ENCODE results near the gene LURAP1L.

The LURAP1L gene

DNA sequence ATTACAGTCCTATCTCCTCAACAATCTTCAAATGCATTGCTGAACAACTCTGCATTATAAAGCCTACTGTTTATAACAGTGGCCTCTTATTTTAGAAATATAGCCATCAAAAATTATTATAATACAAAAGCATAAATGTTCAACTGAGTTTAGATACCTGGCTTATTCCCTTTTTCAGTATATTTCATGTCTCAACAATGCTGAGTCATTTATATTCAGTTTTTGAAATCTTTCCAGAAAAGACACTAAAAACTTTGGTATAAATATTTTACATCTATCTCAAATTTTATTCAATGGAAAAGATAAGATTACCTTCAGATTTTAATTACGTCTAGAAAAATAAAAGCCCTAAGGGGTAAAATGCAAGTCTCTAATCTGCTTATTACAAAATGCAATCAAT is 37.9 kb downstream of the LURAP1L start:
- no peak for DNase-seq (ENCODE audit: low read depth in 2 of 2, low spot score in 1 of 2)

DNA sequence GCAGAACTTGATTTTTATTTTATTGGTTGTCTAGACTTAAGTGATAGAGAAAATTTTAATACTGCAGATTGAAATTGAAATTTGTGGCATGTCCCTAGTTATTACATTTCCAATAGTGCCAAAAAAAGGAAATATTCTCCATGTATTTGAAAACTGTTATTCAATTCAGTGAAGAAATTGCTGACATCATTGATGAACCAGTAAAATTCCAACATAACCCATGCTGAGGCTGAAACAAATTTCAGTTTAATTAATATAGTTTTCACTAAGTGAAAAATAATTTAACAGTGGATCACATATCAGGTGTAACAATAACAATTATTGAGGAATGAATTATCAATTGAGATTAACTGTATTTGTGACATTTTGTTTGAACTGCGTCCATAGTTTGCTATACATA is 38.7 kb downstream of the LURAP1L start:
- no peak for DNase-seq (ENCODE audit: low read depth in 2 of 2, low spot score in 1 of 2)

DNA sequence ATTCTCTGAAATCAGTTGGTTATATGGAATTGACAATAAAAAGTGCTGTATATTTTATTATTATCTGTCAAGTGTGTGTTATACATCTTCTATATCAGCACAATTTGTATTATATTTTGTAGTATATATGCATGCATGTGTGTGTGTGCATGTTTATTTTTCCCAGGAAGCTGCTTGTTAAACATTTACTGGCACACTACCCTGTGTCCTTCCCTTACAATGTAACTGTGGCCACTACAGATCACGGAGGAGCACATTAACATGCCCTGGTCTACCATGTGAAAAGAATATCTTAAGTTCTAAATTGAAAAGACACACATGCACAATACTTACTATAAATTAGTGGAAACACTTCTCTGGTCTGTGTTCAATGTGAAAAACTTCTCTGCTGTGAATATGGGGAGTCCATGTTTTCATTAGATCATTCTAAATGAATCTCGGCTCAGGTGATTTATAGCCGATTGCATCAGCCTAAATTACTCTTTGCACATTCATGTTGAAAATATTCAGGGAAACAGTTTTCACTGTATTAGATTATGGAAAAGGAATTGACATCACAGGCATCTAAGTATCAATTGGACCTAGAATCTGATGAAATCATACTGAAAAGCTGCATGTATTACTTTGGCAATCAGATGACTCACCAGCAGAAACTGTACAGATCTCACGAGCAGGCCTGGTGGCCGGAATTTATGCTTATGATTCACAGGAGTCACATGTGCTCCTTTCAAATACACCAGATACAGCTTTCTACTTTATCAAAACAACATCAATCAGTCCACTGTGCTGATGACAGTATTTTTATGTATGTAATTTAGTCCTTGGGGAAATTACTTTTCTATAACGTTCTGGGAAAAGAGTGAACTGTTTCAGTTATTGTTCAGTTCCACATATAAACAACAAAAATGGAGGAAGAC is 39.4 kb downstream of the LURAP1L start:
- no peak for DNase-seq (ENCODE audit: low read depth in 2 of 2, low spot score in 1 of 2)

DNA sequence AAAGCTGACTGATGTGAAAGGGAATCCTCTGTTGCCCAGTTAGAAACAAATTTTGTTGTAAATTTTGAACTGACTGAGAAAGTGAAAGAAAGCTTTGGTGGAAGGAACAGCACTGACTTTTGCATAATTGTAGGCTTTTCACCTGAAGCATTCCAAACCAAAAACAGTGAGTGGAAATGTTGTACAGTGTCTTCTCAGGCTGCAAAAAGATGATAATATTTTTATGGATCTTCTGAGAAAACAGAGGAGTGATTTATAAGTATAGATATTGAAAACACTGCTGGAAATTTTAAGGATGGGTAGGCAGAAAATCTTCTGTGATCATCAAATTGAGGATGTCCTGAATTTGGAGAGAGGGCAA is 40.0 kb downstream of the LURAP1L start:
- DNase-seq (ENCODE audit: low read depth in 2 of 2, low spot score in 1 of 2) = no peak

DNA sequence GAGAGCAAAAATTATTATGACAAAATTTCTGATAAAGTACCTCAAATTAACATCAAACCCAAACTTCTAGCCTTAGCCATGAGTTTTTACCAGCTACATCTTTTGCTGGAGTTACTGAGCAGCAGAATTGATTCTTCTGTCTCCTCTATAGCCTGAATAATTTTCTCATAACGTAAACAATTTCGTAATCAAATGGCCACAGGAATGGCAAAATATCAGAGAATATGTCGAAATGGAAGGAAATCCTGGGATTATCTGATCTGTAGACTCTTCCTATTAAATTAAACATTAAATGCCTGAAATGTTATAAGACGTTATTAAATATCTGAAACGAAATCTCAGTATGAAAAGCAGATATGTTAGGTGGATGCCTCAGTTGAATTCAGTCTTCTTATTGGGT is 41.1 kb downstream of the LURAP1L start:
- no peak for DNase-seq (ENCODE audit: low read depth in 2 of 2, low spot score in 1 of 2)

DNA sequence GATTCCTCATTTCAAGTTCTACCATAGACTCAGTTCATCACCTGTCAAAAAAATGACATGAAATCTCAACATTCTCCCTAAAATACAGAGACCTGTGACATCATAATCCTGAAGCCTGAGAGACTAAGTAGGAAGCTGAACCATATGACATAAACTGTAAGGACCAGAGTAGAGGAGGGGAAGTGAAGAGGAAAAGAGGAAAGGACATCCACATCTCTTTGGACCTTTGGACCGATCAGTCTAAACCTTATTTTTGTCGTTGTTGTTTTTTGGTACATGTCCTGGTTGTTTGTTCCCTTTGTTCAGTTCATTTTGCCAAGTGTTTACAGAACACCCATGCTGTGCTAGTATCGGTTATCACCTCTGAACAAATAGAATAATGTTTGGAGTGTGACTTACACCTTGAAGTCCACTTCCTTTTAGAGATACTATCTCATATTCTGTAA is 41.9 kb downstream of the LURAP1L start:
- DNase-seq (ENCODE audit: low read depth in 2 of 2, low spot score in 1 of 2) = no peak

DNA sequence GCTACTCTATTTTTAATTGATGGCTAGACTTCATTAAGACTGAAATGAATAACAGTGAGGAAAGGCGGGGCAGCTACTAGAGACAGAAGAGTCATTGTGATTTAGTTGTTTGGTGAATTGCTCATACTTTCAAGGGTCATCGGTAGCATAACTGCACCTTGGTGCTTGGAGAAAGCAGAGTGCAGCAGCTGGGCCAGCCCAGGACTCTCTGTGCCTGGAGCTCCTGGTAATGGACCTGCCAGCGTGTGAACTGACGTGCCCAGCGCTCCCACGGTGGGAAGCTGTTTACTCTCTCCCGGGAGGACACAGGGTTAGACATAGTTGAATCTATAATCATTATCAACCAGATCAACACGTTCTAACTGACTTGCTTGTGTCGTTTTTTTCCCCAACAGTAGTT is 42.9 kb downstream of the LURAP1L start:
- DNase-seq (ENCODE audit: low read depth in 2 of 2, low spot score in 1 of 2) = no peak

DNA sequence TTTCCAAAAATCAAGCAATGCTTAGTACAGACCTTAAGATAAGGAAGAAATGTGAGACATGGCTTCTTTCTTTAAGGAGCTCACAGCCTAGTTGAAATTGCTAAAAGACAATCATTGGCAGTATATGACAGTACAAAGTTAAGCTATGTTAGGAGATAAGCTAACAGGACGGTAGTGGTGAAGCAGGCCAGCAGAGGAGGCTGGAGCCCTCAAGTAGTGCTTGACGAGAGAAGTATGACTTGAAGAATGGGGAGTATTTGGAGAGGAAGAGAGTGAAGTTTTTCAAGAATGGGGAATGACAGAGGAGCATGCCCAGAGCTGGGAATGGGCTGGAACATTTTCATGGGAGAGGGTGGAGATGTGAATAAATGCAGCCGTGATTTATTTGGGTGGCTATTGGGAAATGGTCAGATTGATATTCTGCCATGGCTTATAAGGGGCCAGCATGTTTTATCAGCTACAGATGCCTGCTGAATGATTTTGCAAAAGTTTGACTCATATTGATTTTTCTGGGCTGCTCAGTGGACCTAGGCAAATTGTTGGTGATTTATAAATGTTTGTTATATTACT is 43.7 kb downstream of the LURAP1L start:
- DNase-seq (ENCODE audit: low read depth in 2 of 2, low spot score in 1 of 2) = no peak

DNA sequence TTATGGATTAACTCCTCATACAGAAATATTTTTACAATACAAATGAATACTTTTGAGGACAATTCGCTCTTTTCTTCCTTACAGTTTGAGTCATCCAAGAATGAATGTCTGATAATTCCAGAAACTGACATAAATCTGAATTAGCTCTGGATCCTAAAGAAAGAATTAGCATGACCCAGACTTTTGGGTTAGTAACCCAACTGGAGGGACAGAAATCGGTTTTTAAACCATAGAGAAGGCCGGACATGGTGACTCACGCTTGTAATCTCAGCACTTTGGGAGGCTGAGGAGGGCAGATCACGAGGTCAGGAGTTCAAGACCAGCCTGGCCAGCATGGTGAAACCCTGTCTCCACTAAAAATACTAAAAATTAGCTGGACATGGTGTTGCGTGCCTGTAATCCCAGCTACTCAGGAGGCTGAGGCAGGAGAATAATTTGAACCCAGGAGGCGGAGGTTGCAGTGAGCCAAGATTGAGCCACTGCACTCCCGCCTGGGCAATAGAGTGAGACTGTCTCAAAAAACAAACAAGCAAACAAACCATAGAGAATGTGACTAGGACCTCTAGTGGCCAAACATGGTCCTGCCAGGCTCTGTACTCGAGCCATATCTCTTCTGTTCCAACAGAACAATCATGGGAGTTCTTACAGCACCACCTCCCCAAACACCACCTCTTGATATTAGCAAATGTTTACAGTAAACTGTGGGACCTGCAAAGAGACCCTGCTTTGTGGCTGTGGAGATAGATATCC is 44.8 kb downstream of the LURAP1L start:
- no peak for DNase-seq (ENCODE audit: low read depth in 2 of 2, low spot score in 1 of 2)

DNA sequence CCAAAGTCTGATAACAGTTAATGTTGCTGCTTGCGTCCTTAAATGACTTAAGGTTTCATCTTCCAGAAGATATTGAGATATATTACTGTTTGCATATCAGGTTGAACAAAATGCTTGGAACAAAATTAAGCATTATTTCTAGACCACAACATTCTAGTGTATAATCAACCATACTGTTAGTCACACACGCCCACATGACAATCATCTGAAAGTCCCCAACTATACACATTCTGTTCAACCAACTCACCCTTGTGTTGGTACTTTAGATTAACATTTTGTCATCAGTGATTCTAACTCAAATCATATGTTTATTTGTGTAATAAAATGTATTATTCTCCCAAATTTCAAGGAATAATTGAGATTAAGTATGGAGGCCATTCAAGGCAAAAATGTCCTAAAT is 47.3 kb downstream of the LURAP1L start:
- no peak for DNase-seq (ENCODE audit: low read depth in 2 of 2, low spot score in 1 of 2)

DNA sequence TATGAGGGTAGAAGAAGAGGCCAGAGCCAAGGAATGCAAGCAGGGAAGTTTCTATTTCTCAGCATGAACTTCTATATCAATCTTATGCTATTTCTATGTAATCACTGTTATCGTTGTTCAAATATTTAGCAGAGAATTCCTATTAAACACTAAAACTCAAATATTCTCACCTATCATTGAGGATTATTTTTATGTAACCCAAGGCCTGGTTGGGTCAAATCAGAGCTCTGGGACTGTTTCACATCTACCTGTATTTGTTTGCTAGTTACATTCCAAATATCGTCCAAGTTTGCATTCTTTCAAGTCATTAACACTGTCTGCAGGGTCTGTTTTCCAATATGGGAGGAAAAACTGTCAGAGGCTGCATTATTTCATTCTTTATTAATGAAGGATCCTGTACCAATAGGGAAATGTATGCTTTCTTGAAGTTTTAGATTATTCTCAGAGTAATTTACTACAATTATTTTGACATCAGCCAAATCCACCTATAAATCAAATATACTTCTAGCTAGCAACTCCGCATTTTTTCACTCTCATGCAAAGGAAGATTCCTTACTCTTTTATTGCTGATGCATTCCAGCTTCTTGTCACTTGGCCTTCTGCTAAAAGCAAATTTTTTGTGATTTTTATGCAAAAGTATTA is 52.2 kb downstream of the LURAP1L start:
- DNase-seq (ENCODE audit: low read depth in 2 of 2, low spot score in 1 of 2) = no peak

DNA sequence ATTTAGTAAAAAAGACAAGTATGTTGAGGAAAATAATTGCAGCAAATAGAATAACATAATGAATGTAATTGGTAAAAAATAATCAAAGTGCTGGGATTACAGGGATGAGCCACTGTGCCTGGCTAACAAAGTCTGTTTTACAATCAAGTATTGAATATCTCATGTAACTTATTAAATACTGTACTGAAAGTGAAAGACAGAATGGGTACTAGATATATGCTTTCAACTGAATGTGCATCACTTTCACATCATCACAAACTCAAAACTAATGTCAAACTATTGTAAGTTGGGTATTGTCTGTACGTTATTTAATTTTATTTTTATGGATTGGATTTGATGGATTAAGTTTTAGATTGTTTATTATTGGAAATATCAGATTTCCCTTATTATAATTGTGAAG is 58.9 kb downstream of the LURAP1L start:
- DNase-seq (ENCODE audit: low read depth in 2 of 2, low spot score in 1 of 2) = no peak

DNA sequence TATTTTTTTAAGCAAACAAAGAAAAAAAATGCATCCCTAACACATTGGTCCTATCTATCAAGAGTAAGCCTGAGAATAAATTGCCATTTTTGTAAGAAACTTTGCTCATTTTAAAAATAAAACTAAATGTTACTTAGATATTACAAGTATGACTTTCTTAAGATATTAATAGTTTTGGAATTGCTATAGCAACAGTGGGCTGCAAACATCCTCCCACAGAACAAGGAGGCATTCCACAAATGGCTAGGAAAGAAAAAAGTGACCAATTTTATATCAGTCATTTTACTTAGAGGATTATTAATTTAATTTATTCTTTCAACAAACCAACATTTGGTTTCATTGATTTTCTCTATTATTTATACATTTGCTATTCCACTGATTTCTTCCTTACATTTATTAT is 63.7 kb downstream of the LURAP1L start:
- DNase-seq (ENCODE audit: low read depth in 2 of 2, low spot score in 1 of 2) = no peak

DNA sequence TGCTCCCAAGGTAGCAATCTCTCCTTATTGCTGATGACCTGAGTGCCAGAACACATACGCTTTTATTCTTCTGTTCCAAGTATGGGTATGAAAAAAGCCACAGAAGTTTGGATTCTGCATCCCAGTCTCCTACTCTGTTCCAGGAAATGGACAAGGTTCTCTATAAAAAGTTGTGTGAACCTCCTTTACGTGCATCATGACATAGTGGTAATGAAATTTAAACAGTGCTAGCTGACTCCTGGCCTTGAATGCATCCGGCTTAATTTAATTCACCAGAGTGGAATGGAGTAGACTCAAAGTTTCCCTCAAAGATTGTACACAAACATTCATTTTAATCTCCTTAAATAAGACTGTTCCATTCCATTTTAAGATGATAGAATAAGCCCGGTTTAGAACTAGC is 68.9 kb downstream of the LURAP1L start:
- no peak for DNase-seq (ENCODE audit: low read depth in 2 of 2, low spot score in 1 of 2)

DNA sequence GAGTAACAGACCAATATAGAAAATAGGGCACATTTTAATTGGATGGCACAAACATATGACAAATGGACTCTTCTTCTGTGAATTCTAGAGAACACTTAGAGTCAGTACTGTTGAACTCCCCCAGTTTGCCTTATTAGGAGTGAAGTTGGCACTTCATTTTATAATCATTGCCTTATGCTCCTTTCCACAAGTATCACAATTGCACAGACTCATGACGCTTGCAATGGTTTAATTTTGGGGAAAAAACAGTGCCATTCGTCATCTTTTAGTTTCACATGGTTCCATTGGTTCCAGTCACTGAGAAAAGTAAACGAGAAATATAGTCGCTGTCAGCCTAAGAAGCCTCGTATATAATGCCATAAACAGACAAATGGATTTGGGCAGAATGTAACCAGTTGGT is 71.2 kb downstream of the LURAP1L start:
- no peak for DNase-seq (ENCODE audit: low read depth in 2 of 2, low spot score in 1 of 2)

DNA sequence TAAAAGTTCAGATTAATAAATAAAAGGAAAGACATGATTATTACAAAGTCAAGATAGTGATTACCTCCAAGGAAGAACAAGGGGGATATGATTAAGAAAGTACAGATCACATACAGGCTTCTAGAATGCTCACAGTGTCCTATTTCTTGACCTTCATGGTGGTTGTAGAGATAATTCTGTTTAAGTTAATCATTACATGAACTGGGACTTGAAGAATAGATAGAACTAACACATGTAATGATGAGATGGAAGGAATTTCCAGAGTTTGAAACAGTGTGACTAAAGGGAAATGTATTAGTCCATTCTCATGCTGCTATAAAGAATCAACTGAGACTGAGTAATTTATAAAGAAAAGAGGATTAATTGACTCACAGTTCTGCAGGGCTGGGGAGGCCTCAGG is 72.7 kb downstream of the LURAP1L start:
- DNase-seq (ENCODE audit: low read depth in 2 of 2, low spot score in 1 of 2) = no peak

DNA sequence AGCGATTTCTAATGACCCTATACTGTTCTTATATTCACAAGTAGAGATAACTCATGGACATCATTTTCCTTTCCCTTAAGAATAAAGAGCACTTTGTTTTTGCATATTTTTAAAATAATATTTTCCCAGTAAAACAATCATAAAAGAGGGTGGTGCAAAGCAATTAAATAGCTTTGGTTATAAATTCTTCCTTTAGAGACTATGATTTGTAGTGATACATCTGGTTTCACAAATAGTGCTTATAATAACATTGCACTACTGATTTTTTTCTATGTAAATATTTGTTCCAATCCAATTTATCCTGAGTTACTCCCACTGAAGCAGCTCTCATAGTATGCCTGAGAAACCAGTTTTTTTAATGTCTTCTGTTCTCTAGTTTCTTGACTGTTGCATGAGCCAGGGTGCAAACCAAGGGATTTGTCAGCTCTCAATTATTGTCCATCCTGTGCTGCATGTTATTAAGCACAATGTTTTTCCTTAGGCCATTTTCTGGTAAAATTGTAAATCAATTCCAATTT is 74.7 kb downstream of the LURAP1L start:
- no peak for DNase-seq (ENCODE audit: low read depth in 2 of 2, low spot score in 1 of 2)

DNA sequence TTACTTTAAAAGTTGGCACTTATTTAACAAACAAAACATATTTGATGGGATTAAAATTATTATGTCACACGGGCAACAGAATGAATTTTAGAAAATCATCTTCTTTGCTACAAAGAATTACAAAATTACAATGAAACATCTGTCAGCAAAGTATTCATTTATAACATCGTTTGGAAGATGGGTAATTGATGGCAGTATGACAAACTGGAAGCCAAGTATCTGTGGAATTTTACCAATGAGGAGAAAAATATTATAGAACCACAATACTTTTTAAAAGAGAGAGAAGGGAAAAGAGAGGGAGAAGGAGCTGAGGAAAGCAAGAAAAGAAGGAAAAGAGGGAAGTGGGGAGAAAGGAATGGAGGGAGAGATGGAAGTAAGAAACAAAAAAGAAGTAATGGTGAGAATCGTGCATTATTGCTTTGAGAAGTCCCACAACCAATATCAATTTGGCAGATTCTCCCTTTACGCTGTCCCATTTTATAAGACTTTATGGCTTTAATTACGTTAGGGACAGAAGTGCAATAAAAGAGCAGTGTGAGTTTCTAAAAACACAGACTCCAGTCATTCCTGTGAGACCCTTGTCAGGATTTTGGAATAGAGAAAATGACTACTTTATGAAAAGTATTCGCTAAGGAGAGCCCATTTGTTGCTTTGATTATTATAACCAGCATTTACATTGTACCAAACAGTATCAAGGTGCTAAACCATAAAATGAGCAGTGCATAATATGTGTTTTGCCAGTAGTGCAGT is 76.7 kb downstream of the LURAP1L start:
- no peak for DNase-seq (ENCODE audit: low read depth in 2 of 2, low spot score in 1 of 2)

DNA sequence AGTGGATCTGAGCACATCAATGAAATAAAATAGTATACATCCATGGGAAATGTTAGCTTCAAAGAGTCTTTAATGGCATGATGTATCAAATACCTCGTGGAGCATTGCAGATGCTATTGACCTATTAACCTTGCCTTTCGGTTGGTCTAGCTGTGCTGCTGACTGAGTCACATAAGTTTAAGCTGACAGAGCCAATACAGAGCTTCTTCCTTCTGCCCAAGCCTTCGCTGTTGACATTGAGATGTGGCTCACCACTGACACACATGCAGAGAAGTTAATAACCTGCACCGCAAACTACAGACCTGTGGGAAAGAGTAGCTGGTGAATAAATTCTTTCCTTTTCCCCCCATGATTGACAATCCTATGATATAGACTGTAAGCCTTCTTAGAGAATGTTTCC is 78.2 kb downstream of the LURAP1L start:
- no peak for DNase-seq (ENCODE audit: low read depth in 2 of 2, low spot score in 1 of 2)

DNA sequence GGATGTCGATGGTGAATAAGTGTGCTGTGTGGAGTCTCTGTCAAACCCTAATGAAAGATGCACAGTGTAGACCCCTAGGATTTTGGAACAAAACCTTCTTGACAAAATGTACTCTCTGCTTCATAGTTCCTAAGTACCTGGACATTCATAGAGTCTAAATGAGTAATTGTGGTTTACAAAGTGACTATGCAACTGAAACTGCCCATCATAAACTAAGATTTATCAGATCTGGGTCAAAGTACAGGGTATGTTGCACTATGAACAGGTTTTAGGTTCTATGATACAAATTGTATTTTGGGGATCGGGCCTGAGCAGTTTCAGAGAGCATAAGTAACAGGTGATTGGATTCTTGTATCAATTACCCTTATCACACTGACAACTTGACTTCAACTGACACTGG is 79.4 kb downstream of the LURAP1L start:
- DNase-seq (ENCODE audit: low read depth in 2 of 2, low spot score in 1 of 2) = no peak

DNA sequence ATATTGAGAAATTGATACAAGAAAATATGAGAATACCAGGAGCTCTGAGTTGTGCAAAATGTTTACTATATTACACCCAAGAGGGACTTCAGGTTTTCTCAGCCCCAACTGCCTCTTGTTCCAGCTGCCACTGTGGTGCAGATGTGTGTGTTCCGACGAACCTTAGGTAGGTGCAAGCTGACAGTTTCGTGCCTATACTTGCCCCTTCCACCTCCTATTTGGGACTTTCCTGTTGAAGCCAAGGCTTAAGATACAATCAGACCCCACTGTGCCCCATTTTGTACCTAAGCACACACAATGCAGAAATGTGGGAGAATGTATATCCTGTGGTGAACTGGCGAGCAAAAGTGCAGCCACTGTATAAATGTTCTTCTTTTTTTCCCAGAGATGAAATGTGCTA is 80.2 kb downstream of the LURAP1L start:
- no peak for DNase-seq (ENCODE audit: low read depth in 2 of 2, low spot score in 1 of 2)

All from stimulated activated CD8-positive, alpha-beta memory T cell treated with anti-CD3 and anti-CD28 coated beads, Interleukin-4, amount 100 ng/mL, for 1 hour (primary cell).